ENCODE results near the gene MAZ. TPM values are rescaled to one million over a fixed set of nuclear protein-coding genes. Genes with fewer than 3 reads are reported as not detected.
"Not testable (repeated sequence)": the region's sequence is repeated elsewhere in the genome, so short reads cannot be mapped to it uniquely, and the experiment has no call there.

MAZ gene
- 133 TPM for polyA plus RNA-seq (2012; ENCODE audit: missing spikeins)

DNA sequence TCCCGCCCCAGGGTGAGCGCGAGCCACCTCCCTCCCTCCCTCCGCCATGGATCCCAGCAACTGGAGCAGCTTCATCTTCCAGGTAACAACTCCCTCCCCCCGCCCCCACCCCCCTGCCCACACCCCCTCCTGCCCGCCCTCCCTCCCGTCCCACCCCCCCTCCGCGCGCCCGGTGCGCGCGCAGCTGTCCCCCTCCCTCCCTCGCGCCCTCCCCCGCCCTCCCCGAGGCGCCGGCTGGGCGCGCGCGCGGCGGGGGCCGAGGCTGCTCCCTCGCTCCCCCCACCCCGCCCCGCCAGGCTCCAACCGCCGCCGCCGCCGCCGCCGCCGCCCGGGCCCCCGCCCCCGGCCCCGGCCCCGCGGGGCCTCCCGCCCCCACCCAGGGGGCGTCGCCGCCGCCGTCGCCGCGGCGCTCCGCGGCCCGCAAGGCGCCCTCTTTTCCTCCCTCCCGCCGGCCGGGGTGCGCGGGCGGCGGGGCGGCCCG, at the start of gene MAZ:
Gene MAZ (plus strand): TSS at position 431 of the 481 bp plus-strand sequence. CDS start 173 bp downstream, outside the sequence.
- DNase-seq (ENCODE audit: insufficient read length) (no peak), FAIRE-seq (peak; percentile 72)
- TF ChIP-seq POLR2A (IDR thresholded peaks at IDR 0.05; ENCODE audit: low read depth, low read length) (no peak), TAF1 (IDR thresholded peaks at IDR 0.05; ENCODE audit: borderline replicate concordance, low read depth, low read length) (no peak), POLR2AphosphoS5 (IDR thresholded peaks at IDR 0.05; ENCODE audit: low read depth, low read length) (no peak)

DNA sequence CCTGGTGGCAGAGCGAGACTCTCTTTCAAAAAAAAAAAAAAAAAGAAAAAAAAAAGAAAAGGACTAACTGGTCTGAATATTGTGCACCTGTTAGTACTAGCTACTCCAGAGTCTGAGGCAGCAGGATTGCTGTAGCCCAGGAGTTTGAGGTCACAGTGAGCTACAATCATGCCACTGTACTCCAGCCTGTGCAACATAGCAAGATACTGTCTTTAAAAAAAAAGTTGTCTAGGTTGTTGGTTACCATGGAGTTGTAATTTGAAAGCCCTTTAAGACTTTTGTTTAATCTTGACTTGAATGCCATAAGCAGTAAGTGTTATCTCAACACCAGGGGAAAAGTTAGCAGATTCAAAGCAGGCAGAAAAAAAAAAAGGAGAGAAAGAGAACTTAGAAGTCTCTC, 49.7 kb upstream of the MAZ start:
- FAIRE-seq: no peak
- TF ChIP-seq POLR2AphosphoS5 (IDR thresholded peaks at IDR 0.05; ENCODE audit: low read depth, low read length) (no peak), POLR2A (IDR thresholded peaks at IDR 0.05; ENCODE audit: low read depth, low read length) (no peak), TAF1 (IDR thresholded peaks at IDR 0.05; ENCODE audit: borderline replicate concordance, low read depth, low read length) (no peak)
- DNase-seq (ENCODE audit: insufficient read length): no peak

DNA sequence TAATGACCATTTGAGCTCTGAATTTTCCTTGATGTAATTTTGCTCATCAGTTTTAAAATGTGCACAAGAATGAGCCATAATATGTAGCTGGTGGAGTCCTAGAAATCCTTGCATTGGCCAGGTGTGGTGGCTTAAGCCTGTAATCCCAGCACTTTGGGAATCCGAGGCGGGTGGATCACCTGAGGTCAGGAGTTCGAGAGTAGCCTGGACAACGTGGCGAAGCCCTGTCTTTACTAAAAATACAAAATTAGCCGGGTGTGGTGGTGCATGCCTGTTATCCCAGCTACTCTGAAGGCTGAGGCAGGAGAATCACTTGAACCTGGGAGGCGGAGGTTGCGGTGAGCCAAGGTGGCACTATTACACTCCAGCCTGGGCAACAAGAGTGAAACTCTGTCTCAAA, 49.2 kb upstream of the MAZ start:
- not testable (repeated sequence) for FAIRE-seq; DNase-seq (ENCODE audit: insufficient read length)

DNA sequence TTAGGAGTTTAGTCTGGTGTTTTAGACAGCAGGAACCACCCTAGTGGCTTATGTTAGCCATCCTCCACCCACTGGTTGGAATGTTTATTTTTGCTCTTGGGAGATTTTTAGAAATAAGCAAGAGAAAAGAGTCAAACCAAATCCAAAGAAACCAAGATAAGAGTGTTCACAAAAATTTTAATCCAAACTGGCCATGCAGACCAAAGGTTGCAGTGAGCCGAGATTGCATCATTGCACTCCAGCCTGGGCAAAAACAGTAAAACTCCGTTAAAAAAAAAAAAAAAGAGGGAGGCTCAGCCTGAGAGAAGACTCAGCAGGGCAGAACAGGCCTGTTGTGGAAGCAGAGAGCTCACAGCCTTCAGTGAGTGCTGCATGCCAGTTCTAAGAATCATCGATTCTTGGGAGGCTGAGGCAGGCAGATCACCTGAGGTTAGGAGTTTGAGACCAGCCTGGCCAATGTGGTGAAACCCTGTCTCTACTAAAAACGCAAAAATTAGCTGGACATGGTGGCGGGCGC, 48.3 kb upstream of the MAZ start:
- FAIRE-seq (no peak), DNase-seq (ENCODE audit: insufficient read length) (no peak)
- no peak for TF ChIP-seq POLR2AphosphoS5 (IDR thresholded peaks at IDR 0.05; ENCODE audit: low read depth, low read length)
- no peak for TF ChIP-seq TAF1 (IDR thresholded peaks at IDR 0.05; ENCODE audit: borderline replicate concordance, low read depth, low read length)
- no peak for TF ChIP-seq POLR2A (IDR thresholded peaks at IDR 0.05; ENCODE audit: low read depth, low read length)

DNA sequence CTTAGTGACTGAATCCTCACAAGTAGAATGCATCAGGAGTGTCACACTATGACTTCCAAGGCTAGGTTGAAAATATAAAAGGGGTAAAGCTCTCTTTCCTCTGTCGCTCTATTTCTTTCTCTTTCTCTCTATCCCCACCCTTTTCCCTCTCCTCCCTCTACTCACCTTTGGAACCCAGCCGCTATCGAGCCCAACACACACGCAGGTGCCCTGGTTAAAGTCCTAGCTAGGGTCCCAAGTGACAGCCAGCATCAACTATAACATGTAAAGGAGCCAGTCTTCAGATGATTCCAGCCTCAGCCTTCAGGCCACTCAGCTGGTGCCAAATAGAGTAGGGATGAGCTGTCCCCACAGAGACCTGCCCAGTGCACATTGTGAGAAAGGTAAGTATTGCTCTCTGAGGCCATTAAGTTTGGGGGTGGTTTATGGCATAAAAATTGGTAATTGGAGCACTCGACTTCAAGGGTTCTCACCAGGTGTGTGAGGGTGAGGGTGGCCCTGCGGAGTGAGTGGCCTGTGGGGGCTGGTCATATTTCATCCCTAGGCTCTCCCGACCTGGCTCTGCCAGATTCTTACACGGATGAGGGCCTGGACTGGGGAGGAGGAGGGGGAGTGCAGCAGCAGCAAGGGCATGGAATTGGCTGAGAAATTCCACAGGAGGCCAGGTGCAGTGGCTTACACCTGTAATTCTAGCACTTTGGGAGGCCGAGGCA, 45.6 kb upstream of the MAZ start:
- TF ChIP-seq POLR2A (IDR thresholded peaks at IDR 0.05; ENCODE audit: low read depth, low read length): no peak
- TF ChIP-seq POLR2AphosphoS5 (IDR thresholded peaks at IDR 0.05; ENCODE audit: low read depth, low read length): no peak
- TF ChIP-seq TAF1 (IDR thresholded peaks at IDR 0.05; ENCODE audit: borderline replicate concordance, low read depth, low read length): no peak
- FAIRE-seq (no peak), DNase-seq (ENCODE audit: insufficient read length) (no peak)

DNA sequence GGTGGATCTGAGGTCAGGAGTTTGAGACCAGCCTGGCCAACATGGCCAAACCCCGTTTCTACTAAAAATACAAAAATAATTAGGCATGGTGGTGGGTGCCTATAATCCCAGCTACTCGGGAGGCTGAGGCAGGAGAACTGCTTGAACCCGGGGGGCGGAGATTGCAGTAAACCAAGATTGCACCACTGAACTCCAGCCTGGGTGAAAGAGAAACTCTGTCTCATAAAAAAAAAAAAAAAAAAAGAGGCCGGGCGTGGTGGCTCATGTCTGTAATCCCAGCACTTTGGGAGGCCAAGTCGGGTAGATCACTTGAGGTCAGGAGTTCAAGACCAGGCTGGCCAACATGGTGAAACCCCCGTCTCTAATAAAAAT, 45.1 kb upstream of the MAZ start:
- not testable (repeated sequence) for DNase-seq (ENCODE audit: insufficient read length); FAIRE-seq

DNA sequence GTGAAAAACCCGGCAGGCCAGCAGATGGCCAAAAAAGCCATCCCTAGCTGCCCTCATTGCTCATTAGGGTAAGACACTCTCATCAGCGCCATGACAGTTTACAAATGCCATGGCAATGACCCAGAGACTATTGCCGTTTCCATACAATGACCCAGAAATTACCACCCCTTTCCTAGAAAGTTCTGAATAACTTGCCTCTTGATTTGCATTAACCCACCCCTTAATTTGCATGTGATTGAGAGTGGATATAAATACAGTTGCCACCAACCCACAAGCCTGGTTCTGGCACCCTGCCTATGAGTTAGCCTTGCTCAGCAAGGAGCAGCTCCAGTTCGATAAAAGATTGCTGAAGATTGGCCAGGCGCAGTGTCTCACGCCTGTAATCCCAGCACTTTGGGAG, 44.4 kb upstream of the MAZ start:
- DNase-seq (ENCODE audit: insufficient read length): no peak
- TF ChIP-seq POLR2AphosphoS5 (IDR thresholded peaks at IDR 0.05; ENCODE audit: low read depth, low read length) (no peak), POLR2A (IDR thresholded peaks at IDR 0.05; ENCODE audit: low read depth, low read length) (no peak), TAF1 (IDR thresholded peaks at IDR 0.05; ENCODE audit: borderline replicate concordance, low read depth, low read length) (no peak)
- no peak for FAIRE-seq

DNA sequence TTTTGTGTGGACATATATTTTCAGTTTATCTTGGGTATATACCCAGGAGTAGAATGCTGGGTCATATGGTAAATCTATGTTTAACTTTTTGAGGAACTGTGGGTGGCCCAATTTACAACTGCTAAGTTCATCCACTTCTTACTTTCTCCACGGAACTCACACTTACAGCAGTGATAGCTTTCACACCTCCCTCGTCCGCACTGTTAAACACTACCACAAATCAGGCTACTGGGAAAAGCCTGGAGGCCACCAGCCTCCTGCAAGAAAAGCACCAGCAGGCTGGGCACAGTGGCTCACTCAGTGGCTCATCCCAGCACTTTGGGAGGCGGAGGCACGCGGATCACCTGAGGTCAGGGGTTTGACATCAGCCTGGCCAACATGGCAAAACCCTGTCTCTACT, 43.0 kb upstream of the MAZ start:
- TF ChIP-seq POLR2AphosphoS5 (IDR thresholded peaks at IDR 0.05; ENCODE audit: low read depth, low read length): no peak
- no peak for TF ChIP-seq POLR2A (IDR thresholded peaks at IDR 0.05; ENCODE audit: low read depth, low read length)
- no peak for DNase-seq (ENCODE audit: insufficient read length)
- FAIRE-seq: no peak

DNA sequence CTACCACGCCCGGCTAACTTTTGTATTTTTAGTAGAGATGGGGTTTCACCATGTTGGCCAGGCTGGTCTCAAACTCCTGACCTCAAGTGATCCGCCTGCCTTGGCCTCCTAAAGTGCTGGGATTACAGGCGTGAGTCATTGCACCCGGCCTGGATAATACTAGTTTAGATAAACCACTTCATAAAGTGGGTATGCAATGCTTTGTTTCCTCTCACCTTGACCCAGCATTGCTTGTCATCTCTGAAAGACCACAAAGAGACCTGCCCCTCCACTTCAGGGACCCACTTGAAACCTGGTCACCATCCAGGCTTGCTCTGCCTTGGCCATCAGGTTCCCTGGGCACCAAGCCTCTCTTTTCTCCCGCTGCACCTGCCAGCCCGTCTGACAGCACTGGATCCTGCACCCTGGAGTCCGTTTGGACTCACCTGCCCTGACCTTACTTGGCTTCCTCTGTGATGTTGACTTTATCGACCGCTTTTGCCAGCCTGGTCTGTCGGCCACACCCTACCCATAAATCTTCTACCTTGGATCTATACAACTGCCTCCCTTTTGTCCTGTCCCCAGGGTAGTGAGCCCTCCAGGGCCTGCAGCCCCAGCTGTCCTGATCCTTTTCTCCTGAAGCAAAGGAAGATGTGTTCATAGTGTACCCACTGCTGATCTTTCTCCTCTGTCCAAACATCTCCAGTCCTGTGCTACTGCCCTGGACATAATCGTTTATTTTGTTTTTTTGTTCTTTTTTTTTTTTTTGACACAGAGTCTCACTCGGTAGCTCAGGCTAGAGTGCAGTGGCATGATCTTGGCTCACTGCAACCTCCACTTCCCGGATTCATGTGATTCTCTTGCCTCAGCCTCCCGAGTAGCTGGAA, 40.9 kb upstream of the MAZ start:
- DNase-seq (ENCODE audit: insufficient read length) (no peak), FAIRE-seq (no peak)
- no peak for TF ChIP-seq POLR2A (IDR thresholded peaks at IDR 0.05; ENCODE audit: low read depth, low read length)
- no peak for TF ChIP-seq TAF1 (IDR thresholded peaks at IDR 0.05; ENCODE audit: borderline replicate concordance, low read depth, low read length)
- no peak for TF ChIP-seq POLR2AphosphoS5 (IDR thresholded peaks at IDR 0.05; ENCODE audit: low read depth, low read length)

DNA sequence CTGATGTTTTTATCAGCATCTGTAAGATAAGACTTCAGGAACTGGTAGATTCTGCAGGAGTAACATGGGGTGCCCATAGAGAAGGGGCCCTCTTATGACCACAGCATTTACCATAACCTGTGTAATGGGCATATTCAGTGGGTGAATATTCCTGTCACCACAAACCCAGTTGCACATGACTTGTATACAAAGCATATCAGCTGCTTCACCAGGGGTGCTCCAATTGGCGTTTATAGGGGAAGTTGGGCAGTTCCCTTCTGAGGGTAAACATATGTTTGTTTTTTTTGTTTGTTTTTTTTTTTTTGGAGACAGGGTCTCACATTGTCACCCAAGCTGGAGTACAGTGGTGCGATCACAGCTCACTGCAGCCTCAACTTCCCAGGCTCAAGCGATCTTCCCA, 39.8 kb upstream of the MAZ start:
- no peak for TF ChIP-seq TAF1 (IDR thresholded peaks at IDR 0.05; ENCODE audit: borderline replicate concordance, low read depth, low read length)
- no peak for TF ChIP-seq POLR2AphosphoS5 (IDR thresholded peaks at IDR 0.05; ENCODE audit: low read depth, low read length)
- FAIRE-seq (no peak), DNase-seq (ENCODE audit: insufficient read length) (no peak)

DNA sequence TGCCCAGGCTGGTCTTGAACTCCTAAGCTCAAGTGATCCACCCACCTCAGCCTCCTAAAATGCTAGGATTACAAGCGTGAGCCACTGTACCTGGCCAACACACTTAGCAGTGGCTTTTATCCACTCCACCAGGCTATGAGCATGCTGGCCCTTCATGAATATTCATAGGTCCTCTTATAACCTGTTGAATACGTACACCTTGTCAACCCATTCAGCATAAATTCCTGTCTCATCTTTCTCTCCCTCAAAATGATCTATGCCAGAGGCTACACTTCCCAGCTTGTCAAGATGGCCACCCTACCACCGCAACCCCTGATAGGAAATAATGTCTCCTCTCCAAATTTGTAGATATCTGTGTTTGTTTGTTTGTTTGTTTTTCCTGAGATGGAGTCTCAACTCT, 39.3 kb upstream of the MAZ start:
- FAIRE-seq (no peak), DNase-seq (ENCODE audit: insufficient read length) (no peak)
- TF ChIP-seq POLR2AphosphoS5 (IDR thresholded peaks at IDR 0.05; ENCODE audit: low read depth, low read length): no peak
- TF ChIP-seq TAF1 (IDR thresholded peaks at IDR 0.05; ENCODE audit: borderline replicate concordance, low read depth, low read length): no peak
- TF ChIP-seq POLR2A (IDR thresholded peaks at IDR 0.05; ENCODE audit: low read depth, low read length): no peak

DNA sequence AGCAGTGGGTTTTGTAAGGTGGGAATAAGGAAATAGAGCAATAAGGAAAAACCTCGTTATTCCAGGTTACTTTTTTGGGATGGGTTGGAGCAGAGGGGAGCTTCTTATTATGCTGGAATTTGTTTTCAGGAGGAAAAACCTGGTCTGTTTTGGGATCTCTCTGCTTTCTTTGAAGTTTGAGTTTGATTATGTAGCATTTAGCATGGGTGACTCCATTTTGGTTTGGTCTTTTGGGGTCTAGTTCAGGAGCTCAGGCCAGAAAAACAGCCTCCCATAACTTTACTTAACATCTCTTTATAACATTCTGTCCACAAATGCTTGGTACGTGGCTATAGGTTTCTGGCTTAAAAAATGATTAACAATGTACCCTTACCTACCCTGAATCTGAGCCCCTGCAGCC, 36.8 kb upstream of the MAZ start:
- FAIRE-seq: no peak
- no peak for DNase-seq (ENCODE audit: insufficient read length)
- TF ChIP-seq TAF1 (IDR thresholded peaks at IDR 0.05; ENCODE audit: borderline replicate concordance, low read depth, low read length): no peak
- no peak for TF ChIP-seq POLR2AphosphoS5 (IDR thresholded peaks at IDR 0.05; ENCODE audit: low read depth, low read length)
- no peak for TF ChIP-seq POLR2A (IDR thresholded peaks at IDR 0.05; ENCODE audit: low read depth, low read length)

Measured in GM12892 (cell line).